ENCODE data around the gene ASH1L.

DNA sequence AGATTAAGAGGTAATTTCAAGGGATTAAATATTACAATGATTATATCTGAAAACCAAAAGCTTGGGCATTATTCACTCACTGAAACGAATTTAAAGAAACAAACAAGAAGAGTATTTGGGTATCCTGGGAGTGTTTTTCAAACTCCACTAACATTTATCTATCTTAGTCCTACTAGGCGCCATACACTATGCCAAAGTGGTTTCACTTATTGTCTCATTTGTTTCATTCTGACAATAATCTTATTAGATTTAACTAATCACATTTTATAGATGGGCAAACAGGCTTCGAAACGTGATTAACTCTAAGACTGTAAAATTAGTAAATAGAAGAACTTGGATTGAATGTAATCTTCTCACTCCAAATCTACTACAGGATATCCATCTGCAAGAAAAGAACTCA lies 25.4 kb downstream of the ASH1L start:
- TF ChIP-seq, protein P1, sequence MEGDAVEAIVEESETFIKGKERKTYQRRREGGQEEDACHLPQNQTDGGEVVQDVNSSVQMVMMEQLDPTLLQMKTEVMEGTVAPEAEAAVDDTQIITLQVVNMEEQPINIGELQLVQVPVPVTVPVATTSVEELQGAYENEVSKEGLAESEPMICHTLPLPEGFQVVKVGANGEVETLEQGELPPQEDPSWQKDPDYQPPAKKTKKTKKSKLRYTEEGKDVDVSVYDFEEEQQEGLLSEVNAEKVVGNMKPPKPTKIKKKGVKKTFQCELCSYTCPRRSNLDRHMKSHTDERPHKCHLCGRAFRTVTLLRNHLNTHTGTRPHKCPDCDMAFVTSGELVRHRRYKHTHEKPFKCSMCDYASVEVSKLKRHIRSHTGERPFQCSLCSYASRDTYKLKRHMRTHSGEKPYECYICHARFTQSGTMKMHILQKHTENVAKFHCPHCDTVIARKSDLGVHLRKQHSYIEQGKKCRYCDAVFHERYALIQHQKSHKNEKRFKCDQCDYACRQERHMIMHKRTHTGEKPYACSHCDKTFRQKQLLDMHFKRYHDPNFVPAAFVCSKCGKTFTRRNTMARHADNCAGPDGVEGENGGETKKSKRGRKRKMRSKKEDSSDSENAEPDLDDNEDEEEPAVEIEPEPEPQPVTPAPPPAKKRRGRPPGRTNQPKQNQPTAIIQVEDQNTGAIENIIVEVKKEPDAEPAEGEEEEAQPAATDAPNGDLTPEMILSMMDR (tag by site-specific recombination; IDR thresholded peaks at IDR 0.05): no peak
- TF ChIP-seq KLF7 (tag by site-specific recombination; IDR thresholded peaks at IDR 0.05; ENCODE audit: borderline replicate concordance) (no peak), MEIS1 (CRISPR knock-in tag; IDR thresholded peaks at IDR 0.05; ENCODE audit: borderline replicate concordance) (no peak), ZBTB48 (tag by site-specific recombination; IDR thresholded peaks at IDR 0.05) (no peak), ZNF366 (tag by site-specific recombination; conservative IDR thresholded peaks at IDR 0.05) (no peak), ZNF302 (tag by site-specific recombination; IDR thresholded peaks at IDR 0.05; ENCODE audit: low read depth) (no peak), ZNF571 (tag by site-specific recombination; IDR thresholded peaks at IDR 0.05) (no peak)
